Fibroblast of skin of right biceps (primary cell): ENCODE data around the gene DMWD.
"Not testable (repeated sequence)": the region's sequence is repeated elsewhere in the genome, so short reads cannot be mapped to it uniquely, and the experiment has no call there.

ENCODE experiments used
- DNase-seq: peaks from one replicate; pipeline ENCODE4 v3.0.0-alpha.2; 2013

The DMWD gene

GRCh38 chr19:45768984-45769782 is 23.5 kb downstream of the DMWD start, which contains the start of gene SIX5:
TSS of gene SIX5 (minus strand) at chr19:45769252. CDS start at chr19:45768844, 408 bp downstream.
- peak; percentile 98 for DNase-seq

- peak; percentile 50 for DNase-seq
These were observed 24.0 kb downstream of the DMWD start for GRCh38 chr19:45768655-45768983.

DNA sequence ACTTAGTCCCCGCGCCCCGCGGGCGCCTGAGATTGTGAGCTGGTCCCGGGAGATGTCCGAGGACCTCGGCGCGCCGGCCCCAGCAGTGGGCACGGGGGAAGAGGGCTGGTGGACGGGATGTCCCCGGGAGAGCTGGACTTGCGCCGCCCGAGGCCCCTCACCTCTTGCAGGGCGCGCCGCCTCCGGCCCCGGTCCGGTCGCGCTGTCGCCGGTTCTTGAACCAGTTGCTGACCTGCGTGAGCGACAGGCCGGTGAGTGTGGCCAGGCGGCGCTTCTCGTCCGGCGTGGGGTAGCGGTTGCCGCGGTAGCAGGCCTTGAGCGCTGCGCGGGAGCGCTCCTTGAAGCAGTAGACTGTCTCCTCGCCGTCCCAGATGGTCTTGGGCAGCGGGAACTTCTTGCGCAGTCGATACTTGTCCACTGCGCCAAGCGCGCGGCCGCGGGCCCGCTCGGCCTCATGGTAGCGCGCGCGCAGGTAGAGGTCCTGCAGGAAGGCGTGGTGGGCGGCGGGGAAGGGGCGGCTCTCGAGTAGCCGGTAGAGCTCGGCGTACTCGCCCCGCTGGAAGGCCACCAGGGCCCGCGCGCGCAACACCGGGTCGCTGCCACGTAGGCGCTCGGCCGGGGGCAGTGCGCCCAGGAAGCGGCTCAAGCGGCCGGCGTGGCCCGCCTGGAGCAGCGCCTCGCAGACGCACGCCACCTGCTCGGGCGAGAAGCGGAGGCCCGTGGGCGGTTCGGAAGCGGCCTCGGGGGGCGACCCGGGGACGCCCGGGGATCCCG is 24.6 kb downstream of the DMWD start:
- peak; percentile 66 for DNase-seq

DNA sequence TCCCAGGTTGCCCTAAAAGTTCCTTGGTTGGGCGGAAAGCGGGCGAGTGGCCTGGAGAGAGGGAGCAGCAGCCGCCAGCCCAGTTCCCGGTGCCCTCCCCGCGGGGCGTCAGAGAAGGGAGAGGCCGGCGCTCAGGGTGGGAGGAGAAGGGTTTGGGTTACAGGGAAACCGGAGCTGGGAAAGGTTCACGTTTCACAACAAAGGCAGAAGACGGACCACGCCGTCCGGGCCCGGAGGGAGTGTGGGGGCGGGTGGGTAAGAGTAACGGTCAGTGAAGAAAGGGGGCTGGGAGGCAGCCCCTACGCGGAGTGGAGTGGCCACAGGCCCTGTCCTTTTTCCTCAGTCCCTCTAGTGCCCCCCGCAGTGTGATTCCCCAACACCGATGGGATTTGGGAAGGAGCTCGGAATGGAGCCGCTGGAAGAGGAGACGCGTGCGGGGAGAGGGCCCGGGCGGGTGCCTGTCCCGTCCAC is 25.2 kb downstream of the DMWD start:
- peak; percentile 84 for DNase-seq

- DNase-seq = no peak
These were observed 25.7 kb downstream of the DMWD start for GRCh38 chr19:45766869-45767346.

- DNase-seq = no peak
These were observed 26.3 kb downstream of the DMWD start for GRCh38 chr19:45766296-45766868.

GRCh38 chr19:45765702-45766295 is 26.8 kb downstream of the DMWD start:
- no peak for DNase-seq

GRCh38 chr19:45764945-45765701 is 27.5 kb downstream of the DMWD start:
- no peak for DNase-seq

DNA sequence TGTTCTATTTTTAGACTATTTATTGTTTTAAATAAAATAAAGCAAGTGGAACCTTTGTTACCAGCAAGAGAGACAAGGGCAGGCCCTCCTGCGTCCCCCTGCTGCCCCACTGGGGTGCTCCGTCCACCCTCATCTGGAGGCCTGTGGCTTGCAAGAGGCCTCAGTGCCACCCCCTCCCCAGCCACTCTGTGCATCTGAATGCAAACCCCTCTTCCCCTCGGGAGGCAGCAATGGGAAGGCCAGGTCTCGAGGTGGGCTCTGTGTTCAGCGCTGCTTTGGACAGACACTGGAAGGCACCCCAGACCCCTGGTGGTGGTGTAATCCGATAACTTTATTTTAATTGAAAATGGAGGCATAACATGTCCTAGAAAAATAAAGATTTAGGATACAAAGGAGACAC is 28.2 kb downstream of the DMWD start:
- DNase-seq = no peak

GRCh38 chr19:45763691-45764294 is 28.9 kb downstream of the DMWD start:
- DNase-seq = no peak

- no peak for DNase-seq
These were observed 29.6 kb downstream of the DMWD start for GRCh38 chr19:45762870-45763631.

GRCh38 chr19:45761714-45762113 is 30.9 kb downstream of the DMWD start:
- no peak for DNase-seq

- no peak for DNase-seq
These were observed 33.7 kb downstream of the DMWD start for GRCh38 chr19:45758921-45759320.

- no peak for DNase-seq
These were observed 35.0 kb downstream of the DMWD start for GRCh38 chr19:45757695-45758094.

GRCh38 chr19:45754323-45754722 is 38.3 kb downstream of the DMWD start:
- no peak for DNase-seq

- no peak for DNase-seq
These were observed 39.1 kb downstream of the DMWD start for GRCh38 chr19:45753548-45753947.

GRCh38 chr19:45752639-45753038 is 40.0 kb downstream of the DMWD start:
- peak; percentile 30 for DNase-seq

DNA sequence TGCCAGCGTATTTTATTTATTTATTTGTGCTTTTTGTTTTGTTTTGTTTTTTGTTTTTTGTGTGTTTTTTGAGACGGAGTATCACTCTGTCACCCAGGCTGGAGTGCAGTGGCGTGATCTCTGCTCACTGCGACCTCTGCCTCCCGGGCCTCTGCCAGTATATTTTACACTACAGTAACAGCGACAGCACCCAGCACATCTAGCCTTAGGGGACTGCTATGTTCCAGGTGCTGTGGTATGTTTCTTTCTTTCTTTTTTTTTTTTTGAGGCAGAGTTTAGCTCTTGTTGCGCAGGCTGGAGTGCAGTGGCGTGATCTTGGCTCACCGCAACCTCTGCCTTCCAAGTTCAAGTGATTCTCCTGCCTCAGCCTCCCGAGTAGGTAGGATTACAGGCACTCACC is 41.2 kb downstream of the DMWD start:
- DNase-seq = not testable (repeated sequence)

DNA sequence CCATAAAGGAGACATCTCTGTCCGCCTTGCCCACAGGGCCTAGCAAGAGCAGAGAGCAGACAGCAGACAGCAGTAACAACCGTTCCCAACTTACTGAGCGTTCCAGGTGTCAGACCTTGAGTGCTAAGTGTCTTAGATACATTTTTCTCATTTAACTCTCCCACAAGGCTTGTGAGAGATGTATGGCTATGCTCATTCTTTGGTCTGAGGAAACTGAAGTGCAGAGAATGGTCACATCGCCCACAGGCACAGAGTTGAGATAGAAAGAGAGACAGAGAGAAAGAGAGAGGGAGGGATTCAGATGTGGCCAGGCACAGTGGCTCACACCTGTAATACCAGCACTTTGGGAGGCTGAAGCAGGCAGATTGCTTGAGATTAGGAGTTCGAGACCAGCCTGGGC is 45.1 kb downstream of the DMWD start:
- no peak for DNase-seq

GRCh38 chr19:45746866-45747265 is 45.8 kb downstream of the DMWD start:
- peak; percentile 40 for DNase-seq

GRCh38 chr19:45745606-45746005 is 47.0 kb downstream of the DMWD start:
- no peak for DNase-seq
